Lung (tissue), 12 donors: ENCODE results near the gene CHRM4. TPM values are rescaled to one million over a fixed set of nuclear protein-coding genes. Genes with fewer than 3 reads are reported as not detected.

Source experiments
- ATAC-seq: fragments of 200-7000 bp; cut with Tn5 transposase; one replicate; pipeline ENCODE4 v1.9.1; 2020; ENCODE audit warnings: moderate number of reproducible peaks; ENCODE audit not compliant: insufficient read depth, low FRiP score
- DNase-seq, 3 donors: peaks; one replicate each; pipeline ENCODE4 v3.0.0-alpha.2; 2013 to 2017
- H3K27ac ChIP-seq, 2 donors: one replicate each; pipeline ENCODE4 v1.5.1; 2013; ENCODE audit warnings: mild to moderate bottlenecking in 2 of 2, moderate library complexity in 2 of 2, control low read depth in 1 of 2, inconsistent platforms in 1 of 2, low read depth in 1 of 2, low read length in 1 of 2
- H3K27me3 ChIP-seq, 3 donors: one replicate each; pipeline ENCODE4 v1.5.1; 2013; ENCODE audit warnings: low read length in 2 of 3; ENCODE audit not compliant: control insufficient read depth in 3 of 3, insufficient read depth in 3 of 3
- H3K36me3 ChIP-seq, 4 donors: one replicate each; pipeline ENCODE4 v1.5.1; 2013; ENCODE audit warnings: low read length in 4 of 4, mild to moderate bottlenecking in 1 of 4, moderate library complexity in 1 of 4; ENCODE audit not compliant: control insufficient read depth in 4 of 4, insufficient read depth in 4 of 4
- H3K4me1 ChIP-seq, 5 donors: one replicate each; pipeline ENCODE4 v1.5.1; 2013; ENCODE audit warnings: low read length in 5 of 5, mild to moderate bottlenecking in 2 of 5, moderate library complexity in 1 of 5; ENCODE audit not compliant: control insufficient read depth in 5 of 5, insufficient read depth in 5 of 5
- H3K4me3 ChIP-seq: one replicate; pipeline ENCODE4 v1.5.1; 2013; ENCODE audit warnings: mild to moderate bottlenecking, control low read depth, moderate library complexity
- H3K9ac ChIP-seq, 2 donors: one replicate each; pipeline ENCODE4 v1.5.1; 2013; ENCODE audit warnings: low read length in 2 of 2, control low read depth in 1 of 2; ENCODE audit not compliant: insufficient read depth in 1 of 2
- H3K9me3 ChIP-seq, 4 donors: one replicate each; pipeline ENCODE4 v1.5.1; 2013; ENCODE audit warnings: low read length in 3 of 4, mild to moderate bottlenecking in 1 of 4, moderate library complexity in 1 of 4; ENCODE audit not compliant: control insufficient read depth in 4 of 4, insufficient read depth in 3 of 4
- CTCF ChIP-seq: IDR thresholded peaks from 2 replicates; pipeline ENCODE4 v1.5.1; 2012; ENCODE audit warnings: mild to moderate bottlenecking; ENCODE audit errors: control extremely low read depth, extremely low read depth
- WGBS, 2 donors: extraction: QIAGEN DNeasy Blood & Tissue Kit; methylation state at CpG; one replicate each; pipeline ENCODE4 v1.1.7; 2013; 5-methylcytosine and 5-hydroxymethylcytosine counted together
- polyA plus RNA-seq, 2 donors: library from polyadenylated mRNA; stranded (reverse); fragments of 200-250 nt; gene quantifications; one replicate each; pipeline ENCODE4 v1.2.1, GENCODE V29; 2013
- total RNA-seq, 2 donors: library from RNA; depleted of rRNA in 1 of 2; stranded (reverse); fragments of >200 nt in 1 of 2; gene quantifications; one replicate each; pipeline ENCODE4 v1.2.1, GENCODE V29; 2014 to 2021
- donor health status: control.
- donor health status: control.
- donor health status: Bipolar disorder and iron deficiency.
- donor health status: healthy.
- donor health status: DM: yes; HTN: yes; CAD: no.

CHRM4 gene
- total and polyA plus RNA-seq, 4 donors, result 0.05 to 0.28 (median 0.10) TPM; not detected in 1

DNA sequence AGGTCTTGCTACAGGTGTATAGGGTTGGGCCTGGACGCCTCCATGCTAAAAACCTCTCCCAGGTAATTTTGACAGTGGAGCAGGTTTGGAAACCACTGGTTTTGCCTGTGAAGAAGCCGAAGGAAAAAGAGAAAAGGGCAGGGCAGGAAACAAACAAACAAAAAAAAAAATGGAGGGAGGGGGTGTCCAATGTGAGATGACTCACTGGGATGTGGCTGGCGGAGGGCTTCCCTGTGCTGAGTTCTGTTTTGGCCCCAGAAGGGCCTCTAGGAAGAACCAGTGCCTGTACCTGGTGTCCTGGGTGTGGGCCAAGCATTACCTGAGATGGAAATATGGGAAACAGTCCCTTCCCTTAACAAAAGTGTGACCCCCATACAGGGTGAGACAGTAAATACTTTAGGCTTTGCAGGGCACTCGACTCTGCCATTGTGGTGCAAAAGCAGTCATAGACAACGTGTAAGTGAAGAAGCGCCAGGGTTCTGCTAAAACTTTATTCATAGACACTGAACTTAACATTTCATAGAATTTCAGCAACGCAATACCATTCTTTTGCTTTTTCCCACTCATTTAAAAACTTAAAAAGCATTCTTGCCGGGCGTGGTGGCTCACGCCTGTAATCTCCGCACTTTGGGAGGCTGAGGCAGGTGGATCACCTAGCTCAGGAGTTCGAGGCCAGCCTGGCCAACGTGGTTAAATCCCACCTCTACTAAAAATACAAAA is 53.8 kb downstream of the CHRM4 start:
- Histone ChIP-seq H3K4me1 (peaks cover 5 to 41% (median 19%) of the 10 kb centered on the region in 5 donors), H3K27me3 (peaks cover 0 to 10% (median 8%) of the 10 kb centered on the region in 3 donors), H3K36me3 (no peaks in the 10 kb centered on the region), H3K9me3 (no peaks in the 10 kb centered on the region), H3K4me3 (no peak overlapping the region), H3K27ac (no peak overlapping the region), H3K9ac (no peak overlapping the region)
- WGBS, 2 donors, result 87 to 88% methylated on average over 13 of the region's 13 CpGs
- ATAC-seq (no peak), DNase-seq (no peak)
- TF ChIP-seq CTCF, result no peak

DNA sequence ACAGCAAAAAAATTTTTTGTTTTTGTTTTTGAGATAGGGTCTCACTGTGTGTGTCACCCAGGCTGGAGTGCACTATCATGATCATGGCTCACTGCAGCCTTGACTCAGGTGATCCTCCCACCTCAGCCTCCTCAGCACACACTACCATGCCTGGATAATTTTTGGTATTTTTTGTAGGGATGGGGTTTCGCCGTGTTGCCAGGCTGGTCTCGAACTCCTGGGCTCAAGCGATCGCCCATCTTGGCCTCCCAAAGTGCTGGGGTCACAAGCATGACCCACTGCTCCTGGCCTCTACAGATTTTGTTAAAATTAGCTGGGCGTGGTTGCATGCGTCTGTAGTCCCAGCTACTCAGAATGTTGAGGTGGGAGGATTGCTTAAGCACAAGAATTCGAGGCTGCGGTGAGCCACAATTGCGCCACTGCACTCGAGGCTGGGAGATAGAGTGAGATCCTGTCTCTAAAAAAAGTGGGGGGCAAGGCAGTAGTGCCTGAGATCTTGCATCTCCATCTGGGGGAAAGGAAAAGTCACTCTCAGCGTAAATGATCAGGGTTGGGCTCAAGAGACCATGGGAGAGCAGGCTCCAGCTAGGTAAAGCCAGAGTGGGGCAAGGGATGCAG is 54.9 kb downstream of the CHRM4 start:
- Histone ChIP-seq H3K9ac (no peak overlapping the region), H3K27me3 (peaks cover 0 to 20% (median 15%) of the 10 kb centered on the region in 3 donors), H3K9me3 (peaks cover 0 to 3% (median 0%) of the 10 kb centered on the region in 4 donors), H3K36me3 (no peaks in the 10 kb centered on the region), H3K27ac (no peak overlapping the region), H3K4me3 (no peak overlapping the region), H3K4me1 (peaks cover 5 to 36% (median 14%) of the 10 kb centered on the region in 5 donors)
- TF ChIP-seq CTCF, result no peak
- no peak for DNase-seq
- WGBS, 2 donors, result 47 to 67% methylated on average over 12 of the region's 12 CpGs
- ATAC-seq, result no peak

- Histone ChIP-seq H3K9me3 (peaks cover 0 to 3% (median 0%) of the 10 kb centered on the region in 4 donors), H3K36me3 (no peaks in the 10 kb centered on the region), H3K27ac (no peak overlapping the region), H3K27me3 (peaks cover 0 to 26% (median 21%) of the 10 kb centered on the region in 3 donors), H3K4me3 (no peak overlapping the region), H3K9ac (no peak overlapping the region), H3K4me1 (peaks cover 5 to 33% (median 17%) of the 10 kb centered on the region in 5 donors)
- no peak for TF ChIP-seq CTCF
- DNase-seq (no peak), ATAC-seq (no peak)
- 87 to 90% methylated on average over 11 of the region's 11 CpGs for WGBS, 2 donors
Measured at GRCh38 chr11:46335890-46336562, 55.5 kb downstream of the CHRM4 start.
